GM21360 (cell line): ENCODE data around the gene ADAMTSL1.

ENCODE experiments used
- ATAC-seq: cut with Tn5 transposase; IDR thresholded peaks from one replicate; pipeline ENCODE4 v1.9.1; 2021; ENCODE audit warnings: mild to moderate bottlenecking, moderate library complexity; ENCODE audit not compliant: unreplicated experiment

The ADAMTSL1 gene

GRCh38 chr9:18766989-18767550 is 293.1 kb downstream of the ADAMTSL1 start:
- no peak for ATAC-seq

- peak; percentile 90 for ATAC-seq
Measured at GRCh38 chr9:18768951-18769622, 295.1 kb downstream of the ADAMTSL1 start.

- ATAC-seq = no peak
Measured at GRCh38 chr9:18770131-18770908, 296.4 kb downstream of the ADAMTSL1 start.

- no peak for ATAC-seq
Measured at GRCh38 chr9:18771011-18771410, 297.1 kb downstream of the ADAMTSL1 start.

GRCh38 chr9:18771763-18772162 is 297.8 kb downstream of the ADAMTSL1 start:
- no peak for ATAC-seq

- ATAC-seq = no peak
Measured at GRCh38 chr9:18775241-18775640, 301.3 kb downstream of the ADAMTSL1 start.

GRCh38 chr9:18775930-18776329 is 302.0 kb downstream of the ADAMTSL1 start:
- no peak for ATAC-seq

- ATAC-seq = no peak
Measured at GRCh38 chr9:18776836-18777820, 303.2 kb downstream of the ADAMTSL1 start.

- no peak for ATAC-seq
Measured at GRCh38 chr9:18778147-18778546, 304.2 kb downstream of the ADAMTSL1 start.

- no peak for ATAC-seq
Measured at GRCh38 chr9:18778846-18779245, 304.9 kb downstream of the ADAMTSL1 start.

- ATAC-seq = no peak
Measured at GRCh38 chr9:18783909-18784308, 310.0 kb downstream of the ADAMTSL1 start.

GRCh38 chr9:18785604-18786003 is 311.7 kb downstream of the ADAMTSL1 start:
- ATAC-seq = no peak

- no peak for ATAC-seq
Measured at GRCh38 chr9:18786196-18786595, 312.2 kb downstream of the ADAMTSL1 start.

- no peak for ATAC-seq
Measured at GRCh38 chr9:18786911-18787650, 313.1 kb downstream of the ADAMTSL1 start.

GRCh38 chr9:18788256-18788655 is 314.3 kb downstream of the ADAMTSL1 start:
- no peak for ATAC-seq

GRCh38 chr9:18791074-18791473 is 317.1 kb downstream of the ADAMTSL1 start:
- no peak for ATAC-seq

- ATAC-seq = no peak
Measured at GRCh38 chr9:18793122-18793521, 319.2 kb downstream of the ADAMTSL1 start.

- no peak for ATAC-seq
Measured at GRCh38 chr9:18795947-18796671, 322.2 kb downstream of the ADAMTSL1 start.

GRCh38 chr9:18796696-18797270 is 322.8 kb downstream of the ADAMTSL1 start:
- no peak for ATAC-seq
